COLO829 (cell line): ENCODE results near the gene SNRPE.
"Not testable (repeated sequence)": the region's sequence is repeated elsewhere in the genome, so short reads cannot be mapped to it uniquely, and the experiment has no call there.

Experiments
- DNase-seq: peaks from one replicate; pipeline ENCODE4 v3.0.0; 2012; ENCODE audit warnings: low spot score

The SNRPE gene

DNA sequence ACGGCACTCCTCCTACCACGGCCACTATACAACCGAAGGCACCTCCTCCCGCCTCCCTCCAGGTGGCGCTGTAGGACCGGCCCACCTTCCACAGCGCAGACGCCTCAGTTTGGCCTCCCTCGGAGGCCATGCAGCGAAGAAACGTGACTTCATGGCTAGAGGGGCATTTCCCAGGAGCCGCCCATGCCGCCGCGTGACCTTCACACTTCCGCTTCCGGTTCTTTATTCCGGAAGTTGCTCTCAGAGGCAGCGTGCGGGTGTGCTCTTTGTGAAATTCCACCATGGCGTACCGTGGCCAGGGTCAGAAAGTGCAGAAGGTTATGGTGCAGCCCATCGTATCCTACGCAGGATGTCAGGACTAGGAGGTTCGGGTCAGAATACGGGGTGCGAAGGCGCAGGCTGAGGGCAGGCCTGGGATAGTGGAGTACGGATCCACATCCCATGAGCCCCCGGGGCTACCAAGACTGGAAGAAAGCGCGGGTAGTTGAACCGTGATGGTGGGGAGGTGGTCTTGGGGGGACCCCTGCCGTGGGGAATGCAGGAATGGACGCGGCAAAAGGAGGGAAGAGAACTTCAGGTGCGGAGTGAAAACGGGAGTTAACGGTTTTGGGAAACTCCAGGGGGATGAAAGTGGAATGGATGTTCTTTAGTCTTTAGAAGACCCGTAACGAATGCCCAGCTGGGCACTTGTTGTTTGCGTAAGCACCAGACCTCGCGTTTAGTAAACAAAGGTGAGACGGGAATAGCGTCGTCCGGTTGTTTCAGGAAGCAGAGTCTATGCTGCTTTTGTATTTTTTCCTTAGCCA lies at the start of gene SNRPE:
SNRPE (plus strand) TSS at position 221 of the 806 bp plus-strand sequence; CDS start at position 282, 61 bp downstream.
- peak; percentile 98 for DNase-seq

DNA sequence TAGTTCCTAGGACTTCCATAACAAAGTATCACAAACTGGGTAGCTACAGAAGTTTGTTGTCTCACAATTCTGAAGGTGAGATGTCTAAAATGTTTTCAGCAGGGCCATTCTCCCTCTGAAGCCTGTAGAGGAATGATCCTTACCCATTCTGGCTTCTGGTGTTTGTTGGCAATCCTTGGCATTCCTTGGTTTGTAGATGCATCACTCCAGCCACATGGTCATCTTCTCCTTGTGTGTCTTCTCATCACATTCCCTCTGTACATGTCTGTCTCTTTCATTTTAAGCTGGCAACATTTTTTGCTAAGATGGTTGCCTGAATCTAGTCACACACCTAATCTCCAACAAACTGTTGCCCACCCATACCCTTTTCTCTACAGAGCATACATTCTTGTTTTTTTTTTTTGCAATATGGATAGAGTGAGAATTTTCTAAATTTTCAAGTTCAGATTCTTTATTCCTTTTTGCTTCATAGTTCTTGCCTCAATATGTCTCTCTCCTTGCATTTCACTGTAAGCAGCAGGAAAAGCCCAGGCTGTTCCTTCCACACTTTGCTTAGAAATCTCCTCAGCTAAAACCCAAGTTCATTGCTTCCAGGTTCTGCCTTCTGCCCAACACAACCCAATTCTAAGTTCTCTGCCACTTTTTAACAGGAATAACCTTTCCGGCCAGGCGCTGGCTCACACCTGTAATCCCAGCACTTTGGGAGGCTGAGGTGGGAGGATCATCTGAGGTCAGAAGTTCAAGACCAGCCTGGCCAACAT lies 47.6 kb upstream of the SNRPE start:
- no peak for DNase-seq

DNA sequence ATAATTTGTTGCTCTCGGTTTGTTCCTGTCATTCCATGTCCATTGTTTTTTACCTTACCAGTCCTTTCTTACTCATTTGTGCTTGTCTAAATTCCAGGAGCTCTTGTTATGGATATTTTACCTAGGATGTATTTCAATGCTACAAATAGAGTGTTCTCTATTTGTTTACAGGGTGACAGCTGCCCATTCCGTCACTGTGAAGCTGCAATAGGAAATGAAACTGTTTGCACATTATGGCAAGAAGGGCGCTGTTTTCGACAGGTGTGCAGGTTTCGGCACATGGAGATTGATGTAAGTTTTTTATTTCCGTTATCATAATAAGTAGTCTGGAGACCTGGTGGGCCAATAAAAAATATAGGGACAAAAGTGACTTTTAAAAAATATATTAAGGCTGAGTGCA lies 43.0 kb upstream of the SNRPE start:
- no peak for DNase-seq

DNA sequence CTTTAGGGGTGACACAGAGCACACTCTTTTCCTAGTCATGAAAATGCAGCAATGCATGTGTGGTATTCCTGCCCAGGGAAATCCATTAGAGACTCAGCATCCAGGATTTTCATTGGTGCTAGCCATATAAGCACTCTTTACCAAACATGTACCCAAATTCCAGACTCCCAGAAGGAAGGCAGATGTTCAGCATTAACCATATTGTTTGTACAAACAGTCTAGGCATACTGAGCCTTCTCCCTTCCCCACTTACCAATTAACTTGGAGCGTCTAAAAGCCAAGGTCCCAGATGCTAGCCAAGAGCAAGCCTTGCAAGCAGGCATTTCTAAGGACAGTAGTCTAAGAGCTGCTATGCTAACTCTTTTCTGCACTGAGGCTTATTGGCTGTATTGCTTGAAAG lies 38.1 kb upstream of the SNRPE start:
- DNase-seq = no peak

DNA sequence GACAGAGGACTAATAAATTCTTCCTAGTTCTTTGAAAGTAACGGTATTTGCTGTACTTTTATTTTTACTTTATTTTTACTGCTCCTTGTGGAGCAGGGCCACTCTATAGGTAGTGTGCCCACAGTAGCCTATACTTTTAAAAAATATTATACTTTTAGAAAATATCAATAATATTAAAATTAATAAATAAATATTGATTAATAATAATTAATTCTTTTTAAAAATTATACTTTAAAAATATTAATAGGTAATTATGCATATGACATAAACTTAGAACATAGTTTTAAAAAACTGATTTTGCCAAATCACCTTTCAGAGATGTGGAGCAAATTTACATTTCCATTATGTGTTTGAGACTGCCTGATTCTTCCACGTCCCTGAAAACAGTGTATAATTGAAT lies 35.2 kb upstream of the SNRPE start:
- DNase-seq = no peak

DNA sequence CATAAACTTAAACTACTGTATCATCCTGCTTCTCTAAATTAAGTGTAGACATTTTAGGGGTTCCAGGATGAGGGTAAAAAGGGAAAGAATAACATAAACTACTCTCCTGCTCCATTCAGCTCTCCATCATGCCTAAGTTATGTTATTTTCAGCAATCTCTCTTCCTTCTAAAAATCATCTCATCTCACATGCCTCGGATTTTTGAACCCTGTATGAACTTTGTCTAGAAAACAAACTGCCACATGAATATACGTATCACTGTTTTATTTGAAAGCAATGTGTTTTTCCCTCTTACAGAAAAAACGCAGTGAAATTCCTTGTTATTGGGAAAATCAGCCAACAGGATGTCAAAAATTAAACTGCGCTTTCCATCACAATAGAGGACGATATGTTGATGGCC lies 33.4 kb upstream of the SNRPE start:
- DNase-seq = no peak

DNA sequence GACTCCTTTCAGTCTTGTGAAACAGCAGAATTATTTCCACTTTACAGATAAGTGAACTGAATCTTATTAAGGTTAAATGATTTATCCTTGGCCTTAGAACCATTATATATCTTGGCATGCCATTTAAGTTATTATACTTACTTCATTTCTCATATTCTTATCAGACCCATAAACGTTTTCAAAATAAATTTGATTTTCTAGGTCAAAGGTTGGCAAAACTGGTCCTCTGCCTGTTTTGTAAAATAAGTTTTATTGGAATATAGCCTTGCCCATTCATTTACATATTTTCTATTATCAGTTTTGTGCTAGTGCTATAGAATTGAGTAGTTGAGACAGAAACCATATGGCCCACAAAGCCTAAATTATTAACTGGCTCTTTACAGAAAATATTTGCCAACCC lies 32.9 kb upstream of the SNRPE start:
- DNase-seq = no peak

DNA sequence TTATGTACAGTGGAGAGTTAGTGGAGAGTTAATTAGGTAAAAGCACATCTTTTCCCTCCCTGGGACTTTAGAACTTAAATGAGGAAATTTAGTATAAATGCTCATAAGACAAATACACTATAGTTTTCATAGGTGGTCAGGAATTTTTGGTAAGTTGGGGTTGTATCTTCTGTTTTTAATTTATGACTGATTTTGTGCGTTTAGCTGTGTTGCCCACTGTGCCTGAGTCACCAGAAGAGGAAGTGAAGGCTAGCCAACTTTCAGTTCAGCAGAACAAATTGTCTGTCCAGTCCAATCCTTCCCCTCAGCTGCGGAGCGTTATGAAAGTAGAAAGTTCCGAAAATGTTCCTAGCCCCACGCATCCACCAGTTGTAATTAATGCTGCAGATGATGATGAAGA lies 32.2 kb upstream of the SNRPE start:
- DNase-seq = not testable (repeated sequence)

DNA sequence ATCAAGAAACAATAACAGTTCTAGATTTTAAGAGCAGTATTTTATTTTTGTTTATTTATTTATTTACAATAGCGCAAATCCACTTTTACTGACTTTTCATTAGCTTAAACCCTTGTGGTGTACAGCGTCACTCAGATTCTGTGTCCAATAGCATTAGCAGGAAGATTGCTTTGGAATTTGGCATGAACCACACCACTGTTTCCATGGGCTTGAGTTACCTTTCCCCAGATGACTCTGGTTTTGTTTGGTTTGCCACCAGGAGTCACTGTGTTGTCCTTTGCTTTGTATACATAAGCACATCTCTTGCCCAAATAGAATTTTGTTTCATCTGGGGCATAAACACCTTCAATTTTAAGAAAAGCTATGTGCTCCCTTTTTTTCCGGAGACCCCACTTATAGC lies 25.9 kb upstream of the SNRPE start:
- DNase-seq = no peak

DNA sequence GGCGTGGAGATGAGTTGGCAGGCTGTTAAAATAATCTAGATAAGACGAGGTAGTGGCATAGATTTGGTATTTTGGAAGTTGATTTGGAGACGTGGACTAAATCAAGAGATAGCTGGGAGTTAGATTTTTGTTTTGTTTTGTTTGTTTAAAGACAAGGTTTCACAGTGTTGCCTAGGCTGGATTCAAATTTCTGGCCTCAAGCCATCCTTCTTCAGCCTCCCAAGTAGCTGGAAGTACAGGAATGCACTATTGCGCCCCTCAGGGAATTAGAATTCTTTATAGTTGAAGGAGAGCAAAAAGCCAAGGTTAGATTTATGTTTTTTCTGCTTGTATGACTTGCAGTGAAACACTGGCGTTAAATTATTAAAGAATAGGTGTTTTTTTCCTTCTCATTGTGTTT lies 22.3 kb upstream of the SNRPE start:
- no peak for DNase-seq

DNA sequence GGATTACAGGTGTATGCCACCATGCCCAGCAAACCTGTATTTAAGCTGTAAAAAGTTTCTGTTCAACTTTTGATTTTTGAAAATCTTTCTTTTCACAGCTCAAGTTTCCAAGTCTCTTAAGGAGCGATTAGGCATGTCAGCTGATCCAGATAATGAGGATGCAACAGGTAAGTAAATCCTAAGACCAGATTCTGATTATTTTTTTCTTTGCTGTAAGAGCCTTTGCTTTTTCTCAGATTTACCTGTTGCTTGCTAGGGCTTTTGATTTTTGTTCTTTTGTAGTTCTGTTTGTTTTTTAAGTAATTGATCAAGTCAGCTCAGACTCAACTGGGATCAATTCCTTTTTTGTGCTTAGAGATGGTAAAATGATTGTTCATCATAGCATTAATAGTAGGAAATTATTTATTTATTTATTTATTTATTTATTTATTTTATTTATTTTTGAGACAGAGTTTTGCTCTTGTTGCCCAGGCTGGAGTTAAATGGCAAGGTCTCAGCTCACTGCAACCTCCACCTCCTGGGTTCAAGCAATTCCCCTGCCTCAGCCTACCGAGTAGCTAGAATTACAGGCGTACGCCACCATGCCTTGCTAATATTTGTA lies 21.1 kb upstream of the SNRPE start:
- no peak for DNase-seq

DNA sequence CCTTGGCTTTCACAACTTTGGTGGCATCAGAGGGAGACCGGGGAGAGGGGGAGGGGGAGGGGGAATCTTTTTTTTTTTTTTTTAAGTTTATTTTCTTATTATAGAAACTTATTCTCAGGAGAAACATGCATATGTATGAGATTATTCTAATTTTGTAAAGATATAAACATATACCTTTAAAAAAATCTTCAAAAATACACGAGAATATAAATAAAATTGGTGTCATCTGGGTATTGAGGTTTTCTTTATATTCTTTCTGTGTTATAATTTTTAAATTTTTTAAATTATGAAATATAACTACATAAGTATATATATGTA lies 18.9 kb upstream of the SNRPE start:
- no peak for DNase-seq

DNA sequence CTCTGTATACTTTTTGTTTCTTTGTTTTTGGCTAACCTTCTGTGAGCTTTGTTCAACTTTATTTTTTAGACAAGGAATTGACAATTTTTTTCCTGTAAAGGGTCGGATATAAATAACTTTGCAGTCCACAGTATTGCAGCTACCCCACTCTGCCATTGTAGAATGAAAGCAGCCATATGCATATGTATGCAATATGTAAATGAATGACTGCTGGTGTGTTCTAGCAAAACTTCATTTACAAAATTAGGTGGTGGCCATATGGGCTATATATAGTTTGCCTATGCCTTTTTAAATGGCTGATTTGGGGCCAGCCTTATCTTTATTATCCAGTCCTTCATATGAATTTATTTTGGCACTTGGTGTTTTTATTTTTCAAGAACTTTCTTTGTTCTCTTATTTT lies 18.0 kb upstream of the SNRPE start:
- DNase-seq = no peak

DNA sequence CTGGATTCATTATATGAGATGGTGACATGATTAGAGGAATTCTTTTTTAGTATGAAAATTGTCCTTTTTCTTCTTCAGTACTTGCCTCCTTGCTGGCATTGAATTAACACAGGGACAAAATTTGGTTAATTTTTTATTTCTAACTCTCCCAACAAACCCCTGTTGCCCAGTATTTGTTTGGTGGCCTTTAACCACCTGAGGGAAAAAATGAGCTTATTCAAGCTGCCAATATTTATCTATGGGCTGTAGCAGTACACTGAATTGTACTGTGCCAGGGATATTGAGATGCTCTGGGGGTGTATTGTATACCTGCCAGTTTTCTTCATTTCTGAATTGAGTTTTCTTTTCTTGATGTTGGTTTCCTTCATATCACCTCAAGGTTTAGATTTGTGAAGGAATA lies 8.3 kb upstream of the SNRPE start:
- not testable (repeated sequence) for DNase-seq

DNA sequence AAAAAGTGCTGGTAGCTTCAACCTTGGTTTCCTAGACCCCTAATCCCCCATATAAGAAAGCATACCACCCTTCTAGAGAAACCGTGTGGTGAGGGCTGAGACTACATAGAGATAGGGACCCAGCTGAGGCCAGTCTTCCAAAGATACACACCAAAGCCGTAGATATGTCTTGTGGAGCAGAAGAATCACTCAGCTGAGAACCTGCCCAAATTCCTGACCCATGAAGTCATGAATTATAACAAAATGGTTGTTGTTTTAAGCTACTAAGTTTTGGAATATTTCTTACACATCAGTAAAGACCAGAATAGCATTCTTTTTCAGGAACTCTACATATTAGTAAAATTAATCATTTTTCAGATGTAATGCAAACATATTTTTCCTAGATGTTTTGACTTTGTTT lies 3.3 kb upstream of the SNRPE start:
- DNase-seq = no peak

DNA sequence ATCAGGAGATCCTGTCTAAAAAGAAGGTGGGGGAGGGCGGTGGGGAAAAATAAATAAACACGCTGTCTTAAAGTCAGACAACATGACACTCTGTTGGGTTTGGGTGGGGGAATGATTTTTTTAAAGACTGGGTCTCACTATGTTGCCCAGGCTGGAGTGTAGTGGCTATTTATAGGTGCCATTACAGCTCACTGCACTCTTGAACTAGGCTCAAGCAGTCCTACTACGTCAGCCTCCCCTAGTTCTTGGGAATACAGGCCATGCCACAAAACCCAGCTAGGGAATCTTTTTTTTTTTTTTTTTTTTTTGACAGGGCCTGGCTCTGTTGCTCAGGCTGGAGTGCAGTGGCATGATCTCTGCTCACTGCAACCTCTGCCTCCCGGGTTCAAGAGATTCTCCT lies 2.4 kb upstream of the SNRPE start:
- DNase-seq = no peak

DNA sequence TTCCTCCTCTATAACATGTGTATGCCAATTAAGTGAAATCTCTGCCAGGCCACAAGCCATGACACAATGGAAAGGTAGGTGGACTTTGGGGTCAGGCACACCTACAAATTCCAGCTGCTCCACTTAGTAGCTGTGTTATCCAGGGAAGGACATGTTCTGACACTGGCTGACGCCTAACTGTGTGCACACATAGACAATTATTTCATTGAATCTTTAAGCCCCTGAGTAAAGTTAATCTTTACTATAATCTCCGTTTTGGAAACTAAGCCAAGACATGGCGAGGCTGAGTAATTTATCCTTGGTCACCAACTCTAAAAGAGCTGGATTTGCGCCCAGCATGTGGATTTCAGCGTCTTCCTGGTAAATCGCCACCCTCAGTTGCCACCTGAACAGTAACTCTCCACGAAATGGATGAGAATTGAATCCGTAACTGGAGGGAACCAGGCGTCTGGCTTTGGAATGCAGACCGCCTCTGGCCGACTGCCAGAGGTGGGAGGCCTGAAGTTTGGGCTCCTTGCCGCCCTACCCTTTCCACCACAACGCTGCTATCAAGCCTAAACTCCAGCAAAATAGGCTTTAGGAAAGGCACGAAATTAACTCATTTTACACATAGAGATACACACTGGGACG lies 888 bp upstream of the SNRPE start:
- no peak for DNase-seq

DNA sequence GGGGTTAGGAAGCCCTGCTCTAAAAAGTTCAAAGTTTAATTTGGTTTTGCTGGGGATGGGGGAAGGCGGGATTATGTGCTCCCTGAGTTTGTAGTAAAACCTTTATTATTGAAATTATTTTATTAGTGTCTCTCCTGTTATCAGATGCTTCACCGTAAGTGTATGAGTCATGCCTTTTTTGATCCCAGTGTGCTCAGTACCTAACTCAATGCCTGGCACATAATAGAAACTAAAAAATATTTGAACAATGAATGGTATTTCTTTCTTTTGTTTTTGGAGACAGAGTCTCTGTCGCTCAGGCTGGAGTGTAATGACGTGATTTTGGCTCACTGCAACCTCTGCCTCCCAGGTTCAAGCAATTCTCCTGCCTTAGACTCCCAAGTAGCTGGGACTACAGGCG lies 6.4 kb downstream of the SNRPE start:
- no peak for DNase-seq

DNA sequence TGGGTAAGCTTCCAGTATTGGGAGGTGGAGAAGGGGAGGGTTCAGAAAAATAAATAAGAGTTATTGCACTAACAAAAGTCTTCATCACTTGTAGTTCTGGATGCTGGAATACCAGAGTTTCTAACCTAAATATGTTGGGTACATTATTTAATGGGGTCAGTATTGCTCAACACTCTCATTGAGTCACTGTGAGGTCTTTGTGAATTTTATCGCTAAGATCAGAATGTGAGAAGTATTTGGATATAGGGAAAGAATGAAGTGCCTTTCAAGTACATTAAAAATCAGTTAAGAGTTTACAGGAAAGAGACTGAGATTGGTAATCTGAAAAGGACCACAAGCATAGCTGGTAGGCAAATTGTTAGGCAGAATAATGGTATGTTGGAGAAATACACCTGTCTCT lies 8.8 kb downstream of the SNRPE start:
- no peak for DNase-seq

DNA sequence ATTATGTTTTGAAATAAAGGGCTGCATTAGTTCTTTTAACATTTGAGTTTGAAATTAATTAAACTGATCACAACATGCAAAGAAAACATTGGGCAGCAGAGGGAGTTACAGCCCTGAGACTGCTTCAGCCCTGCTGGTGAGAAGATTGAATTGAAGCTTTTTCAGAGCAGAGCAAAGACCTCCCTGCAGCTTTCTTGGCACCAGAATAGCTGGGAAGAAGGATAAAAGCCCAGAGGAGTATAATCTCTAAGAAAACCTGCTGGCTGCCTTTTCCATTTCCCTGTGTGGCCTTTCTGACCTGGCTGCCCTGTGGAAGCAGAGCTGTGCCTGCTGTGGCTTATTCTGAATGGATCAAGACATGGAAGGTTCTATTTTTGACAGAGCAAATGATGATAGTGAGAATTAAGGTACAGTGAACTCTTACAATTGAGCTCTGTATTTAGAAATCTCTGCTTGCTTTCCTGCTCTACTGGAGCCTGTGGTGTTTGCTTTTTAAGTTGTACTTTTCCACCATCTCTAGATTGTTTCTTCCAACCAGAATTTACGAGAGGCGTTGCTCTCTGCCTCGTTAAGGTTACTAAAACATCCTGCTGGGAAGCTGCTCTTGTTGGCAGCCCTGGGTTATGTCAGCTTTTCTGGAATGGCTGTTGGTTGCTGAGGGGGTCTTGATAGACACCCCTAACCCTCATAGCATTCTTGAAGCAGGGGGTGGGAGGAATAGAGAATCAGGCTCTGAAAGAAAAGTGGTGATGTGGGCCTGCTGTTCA lies 9.9 kb downstream of the SNRPE start:
- peak; percentile 91 for DNase-seq

DNA sequence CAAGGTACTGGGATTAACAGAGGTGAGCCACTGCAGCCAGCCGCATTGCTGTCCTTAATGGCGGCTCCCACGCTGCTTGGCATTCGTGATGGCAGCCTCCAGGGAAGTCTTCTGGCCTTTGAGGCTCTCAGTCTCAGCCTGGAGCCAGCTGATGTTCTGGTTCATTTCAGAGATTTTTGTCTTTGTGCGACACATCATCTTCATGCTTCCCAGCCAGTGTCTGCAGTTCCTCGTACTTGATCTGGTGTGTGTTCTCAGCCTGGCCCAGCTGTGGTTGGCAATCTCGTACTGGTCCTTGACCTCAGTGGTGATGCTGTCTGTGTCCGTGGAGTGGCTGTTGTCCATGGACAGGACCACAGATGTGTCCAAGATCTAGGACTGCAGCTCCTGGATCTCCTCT lies 11.7 kb downstream of the SNRPE start:
- no peak for DNase-seq

DNA sequence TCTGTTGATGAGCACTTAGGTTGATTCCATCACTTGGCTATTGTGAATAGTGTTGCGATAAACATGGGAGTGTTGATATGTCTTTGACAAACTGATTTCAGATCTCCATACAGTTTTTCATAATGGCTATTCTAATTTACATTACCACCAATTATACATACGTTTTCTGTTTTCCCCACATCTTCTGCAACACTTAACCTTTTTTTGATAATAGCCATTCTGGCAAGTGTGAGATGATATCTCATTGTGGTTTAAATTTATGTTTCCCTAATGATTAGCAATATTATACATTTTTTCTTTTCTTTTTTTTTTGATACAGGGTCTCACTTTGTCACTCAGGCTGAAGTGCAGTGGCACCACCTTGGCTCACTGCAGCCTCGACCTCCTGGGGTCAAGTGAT lies 17.0 kb downstream of the SNRPE start:
- DNase-seq = no peak
